OCI-LY1 (cell line): Measurements from ENCODE around the gene PSMD7.

Experiments
- CTCF ChIP-seq: fragments of 200-600 bp; sonication (generic), shearing (Covaris generic); IDR thresholded peaks from 2 replicates; pipeline ENCODE4 v1.5.1; 2017; ENCODE audit warnings: mild to moderate bottlenecking, antibody characterized with exemption, low read length, moderate library complexity, mixed read lengths
- EZH2 ChIP-seq: fragments of 200-600 bp; sonication (generic), shearing (Covaris generic); IDR thresholded peaks from 2 replicates; pipeline ENCODE4 v1.8.0; 2017; ENCODE audit warnings: borderline replicate concordance, mixed run types, mild to moderate bottlenecking, antibody characterized with exemption, low read length, moderate library complexity, mixed read lengths

GRCh38 chr16:74275711-74276110 is 20.9 kb upstream of the PSMD7 start:
- TF ChIP-seq CTCF (no peak), EZH2 (no peak)
